Vagina (tissue), 2 donors: Measurements from ENCODE around the gene SLBP. TPM values are rescaled to one million over a fixed set of nuclear protein-coding genes. Genes with fewer than 3 reads are reported as not detected.

Experiments
- DNase-seq, 2 donors: peaks; one replicate each; pipeline ENCODE4 v3.0.0-alpha.2; 2017; ENCODE audit errors: extremely low spot score in 2 of 2
- H3K27ac ChIP-seq: fragments of 200-600 bp; sonication (generic); one replicate; pipeline ENCODE4 v1.5.1; 2019
- H3K27me3 ChIP-seq: fragments of 200-600 bp; sonication (generic); one replicate; pipeline ENCODE4 v1.5.1; 2019
- H3K36me3 ChIP-seq, 2 donors: fragments of 200-600 bp; sonication (generic); one replicate each; pipeline ENCODE4 v1.5.1; 2017 to 2019
- H3K4me1 ChIP-seq: fragments of 200-600 bp; sonication (generic); one replicate; pipeline ENCODE4 v1.5.1; 2019
- H3K4me3 ChIP-seq, 2 donors: fragments of 200-600 bp; sonication (generic); 1 replicate in 1 of 2; 2 replicates in 1 of 2; pipeline ENCODE4 v1.5.1; 2016 to 2019
- H3K9me3 ChIP-seq: fragments of 200-600 bp; sonication (generic); one replicate; pipeline ENCODE4 v1.5.1; 2019
- POLR2A ChIP-seq, 2 donors: fragments of 450-650 bp; IDR thresholded peaks; one replicate each; pipeline ENCODE4 v1.6.1; 2017; ENCODE audit warnings: antibody characterized with exemption in 2 of 2, mild to moderate bottlenecking in 2 of 2, moderate library complexity in 2 of 2
- POLR2AphosphoS5 ChIP-seq, 2 donors: sonication (generic); formaldehyde crosslinking; IDR thresholded peaks; one replicate each; pipeline ENCODE4 v1.9.0; 2017; ENCODE audit warnings: antibody characterized with exemption in 2 of 2, mild to moderate bottlenecking in 2 of 2, low read depth in 1 of 2; ENCODE audit not compliant: insufficient read depth in 1 of 2
- intact Hi-C: fragments of 100-400 bp; cut with DNase I; formaldehyde crosslinking; loops from one replicate; pipeline ENCODE4 v1.15.1; 2023
- total RNA-seq: library from RNA; depleted of rRNA; stranded (reverse); fragments of >200 nt; gene quantifications from one replicate; pipeline ENCODE4 v1.2.3, GENCODE V29; 2016
- TF ChIP-seq, protein P1 (sequence below), 3 experiments: fragments of 450-650 bp in 2 of 3; fragments of 200-600 bp in 1 of 3; sonication (generic) in 1 of 3; IDR thresholded peaks; one replicate each; pipeline ENCODE4 v1.5.1; 2017 to 2019; ENCODE audit warnings: antibody characterized with exemption in 3 of 3, mild to moderate bottlenecking in 2 of 3, moderate library complexity in 2 of 3

Gene SLBP
- total RNA-seq, 1 donor from 2014 or later: 49.6 TPM

DNA sequence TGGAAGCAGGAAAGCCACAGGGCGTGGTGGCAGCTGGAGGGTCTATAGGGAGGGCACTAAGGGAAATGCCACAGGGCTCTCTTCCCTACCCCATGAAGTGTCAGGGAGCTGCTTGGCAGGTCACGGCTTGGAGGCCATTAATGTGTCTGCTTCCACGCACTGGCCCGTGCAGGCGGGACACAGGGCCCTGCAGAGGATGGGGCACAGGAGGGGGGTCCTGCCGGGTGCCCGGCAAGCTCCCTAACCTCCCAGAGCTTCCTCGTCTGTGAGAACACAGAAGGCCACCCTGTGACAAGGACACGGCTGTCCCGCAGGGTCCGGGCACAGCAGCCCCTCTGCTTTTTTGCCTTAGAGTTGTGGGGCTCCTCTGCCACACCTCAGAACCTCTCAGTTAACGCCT is 53.5 kb downstream of the SLBP start:
- TF ChIP-seq, protein P1, sequence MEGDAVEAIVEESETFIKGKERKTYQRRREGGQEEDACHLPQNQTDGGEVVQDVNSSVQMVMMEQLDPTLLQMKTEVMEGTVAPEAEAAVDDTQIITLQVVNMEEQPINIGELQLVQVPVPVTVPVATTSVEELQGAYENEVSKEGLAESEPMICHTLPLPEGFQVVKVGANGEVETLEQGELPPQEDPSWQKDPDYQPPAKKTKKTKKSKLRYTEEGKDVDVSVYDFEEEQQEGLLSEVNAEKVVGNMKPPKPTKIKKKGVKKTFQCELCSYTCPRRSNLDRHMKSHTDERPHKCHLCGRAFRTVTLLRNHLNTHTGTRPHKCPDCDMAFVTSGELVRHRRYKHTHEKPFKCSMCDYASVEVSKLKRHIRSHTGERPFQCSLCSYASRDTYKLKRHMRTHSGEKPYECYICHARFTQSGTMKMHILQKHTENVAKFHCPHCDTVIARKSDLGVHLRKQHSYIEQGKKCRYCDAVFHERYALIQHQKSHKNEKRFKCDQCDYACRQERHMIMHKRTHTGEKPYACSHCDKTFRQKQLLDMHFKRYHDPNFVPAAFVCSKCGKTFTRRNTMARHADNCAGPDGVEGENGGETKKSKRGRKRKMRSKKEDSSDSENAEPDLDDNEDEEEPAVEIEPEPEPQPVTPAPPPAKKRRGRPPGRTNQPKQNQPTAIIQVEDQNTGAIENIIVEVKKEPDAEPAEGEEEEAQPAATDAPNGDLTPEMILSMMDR (IDR thresholded peaks at IDR 0.05): no peak
- TF ChIP-seq POLR2A (IDR thresholded peaks at IDR 0.05) (no peak), POLR2AphosphoS5 (IDR thresholded peaks at IDR 0.05; ENCODE audit: insufficient read depth in 1 of 2, low read depth in 1 of 2) (no peak)
- Histone ChIP-seq H3K9me3 (no peaks in the 10 kb centered on the region), H3K36me3 (no peaks in the 10 kb centered on the region), H3K4me3 (no peak overlapping the region), H3K27ac (no peak overlapping the region), H3K4me1 (no peaks in the 10 kb centered on the region), H3K27me3 (no peaks in the 10 kb centered on the region)
- no peak for DNase-seq
- intact Hi-C loops: no loop called here

GRCh38 chr4:1658146-1658545 is 54.0 kb downstream of the SLBP start:
- Histone ChIP-seq H3K36me3 (no peaks in the 10 kb centered on the region), H3K27me3 (no peaks in the 10 kb centered on the region), H3K27ac (no peak overlapping the region), H3K4me1 (no peaks in the 10 kb centered on the region), H3K4me3 (no peak overlapping the region), H3K9me3 (no peaks in the 10 kb centered on the region)
- TF ChIP-seq POLR2AphosphoS5 (IDR thresholded peaks at IDR 0.05; ENCODE audit: insufficient read depth in 1 of 2, low read depth in 1 of 2) (no peak), POLR2A (IDR thresholded peaks at IDR 0.05) (no peak)
- TF ChIP-seq, protein P1 (IDR thresholded peaks at IDR 0.05): no peak
- no peak for DNase-seq
- intact Hi-C loops: no loop called here

- no peaks in the 10 kb centered on the region for H3K27me3 ChIP-seq
- H3K4me1 ChIP-seq: no peaks in the 10 kb centered on the region
- no peak overlapping the region for H3K4me3 ChIP-seq
- TF ChIP-seq, protein P1 (IDR thresholded peaks at IDR 0.05): no peak
- TF ChIP-seq POLR2AphosphoS5 (IDR thresholded peaks at IDR 0.05; ENCODE audit: insufficient read depth in 1 of 2, low read depth in 1 of 2) (no peak), POLR2A (IDR thresholded peaks at IDR 0.05) (no peak)
- no peak for DNase-seq
- no peak overlapping the region for H3K27ac ChIP-seq
- intact Hi-C loops: no loop called here
- H3K36me3 ChIP-seq: no peaks in the 10 kb centered on the region
- no peaks in the 10 kb centered on the region for H3K9me3 ChIP-seq
Observed at GRCh38 chr4:1656986-1657385, 55.1 kb downstream of the SLBP start.

GRCh38 chr4:1656132-1656531 is 56.0 kb downstream of the SLBP start:
- H3K9me3 ChIP-seq: no peaks in the 10 kb centered on the region
- H3K4me1 ChIP-seq: no peaks in the 10 kb centered on the region
- TF ChIP-seq POLR2A (IDR thresholded peaks at IDR 0.05) (no peak), POLR2AphosphoS5 (IDR thresholded peaks at IDR 0.05; ENCODE audit: insufficient read depth in 1 of 2, low read depth in 1 of 2) (no peak)
- TF ChIP-seq, protein P1 (IDR thresholded peaks at IDR 0.05): no peak
- H3K27me3 ChIP-seq: no peaks in the 10 kb centered on the region
- no peak overlapping the region for H3K27ac ChIP-seq
- intact Hi-C loops: no loop called here
- no peaks in the 10 kb centered on the region for H3K36me3 ChIP-seq
- DNase-seq: no peak
- H3K4me3 ChIP-seq: no peak overlapping the region

- Histone ChIP-seq H3K9me3 (no peaks in the 10 kb centered on the region), H3K36me3 (no peaks in the 10 kb centered on the region), H3K4me3 (no peak overlapping the region), H3K4me1 (no peaks in the 10 kb centered on the region), H3K27me3 (no peaks in the 10 kb centered on the region), H3K27ac (no peak overlapping the region)
- no peak for TF ChIP-seq POLR2A (IDR thresholded peaks at IDR 0.05)
- TF ChIP-seq POLR2AphosphoS5 (IDR thresholded peaks at IDR 0.05; ENCODE audit: insufficient read depth in 1 of 2, low read depth in 1 of 2): no peak
- TF ChIP-seq, protein P1 (IDR thresholded peaks at IDR 0.05): no peak
- DNase-seq: no peak
- intact Hi-C loops: no loop called here
Observed at GRCh38 chr4:1655676-1656075, 56.4 kb downstream of the SLBP start.
